Kidney (tissue), 14 donors: ENCODE measurements around the gene LAIR2. TPM values are rescaled to one million over a fixed set of nuclear protein-coding genes. Genes with fewer than 3 reads are reported as not detected.

ENCODE experiments used
- DNase-seq, 5 donors: peaks; one replicate each; pipeline ENCODE4 v3.0.0-alpha.2; 2013 to 2020
- FAIRE-seq: peaks from 2 replicates; lab custom pipeline; 2012; peaks lifted over from hg19 to GRCh38; lab: Jason Lieb, UNC
- H3K27ac ChIP-seq, 2 donors: one replicate each; pipeline ENCODE4 v1.7.0; 2013; ENCODE audit warnings: low read depth in 2 of 2, low read length in 2 of 2, inconsistent platforms in 1 of 2
- H3K27me3 ChIP-seq: one replicate; pipeline ENCODE4 v1.7.1; 2013; ENCODE audit warnings: low read length, inconsistent platforms; ENCODE audit not compliant: control insufficient read depth, insufficient read depth
- H3K36me3 ChIP-seq, 3 donors: one replicate each; pipeline versions ENCODE4 v1.7.0 to v1.7.1; 2013; ENCODE audit warnings: low read length in 3 of 3, control low read depth in 1 of 3, inconsistent platforms in 1 of 3; ENCODE audit not compliant: insufficient read depth in 3 of 3, control insufficient read depth in 2 of 3
- H3K4me1 ChIP-seq, 3 donors: one replicate each; pipeline versions ENCODE4 v1.7.0 to v1.7.1; 2013; ENCODE audit warnings: low read length in 3 of 3, inconsistent platforms in 1 of 3, low read depth in 1 of 3; ENCODE audit not compliant: control insufficient read depth in 2 of 3, insufficient read depth in 2 of 3
- H3K4me3 ChIP-seq, 3 donors: one replicate each; pipeline versions ENCODE4 v1.7.0 to v1.8.1; 2013; ENCODE audit warnings: low read length in 3 of 3, control low read depth in 1 of 3, inconsistent platforms in 1 of 3
- H3K9ac ChIP-seq, 3 donors: one replicate each; pipeline versions ENCODE4 v1.7.0 to v1.7.1; 2013; ENCODE audit warnings: low read length in 3 of 3, control low read depth in 1 of 3, inconsistent platforms in 1 of 3
- H3K9me3 ChIP-seq, 3 donors: one replicate each; pipeline versions ENCODE4 v1.7.0 to v1.7.1; 2013; ENCODE audit warnings: low read length in 3 of 3, control low read depth in 1 of 3, inconsistent platforms in 1 of 3; ENCODE audit not compliant: control insufficient read depth in 2 of 3, insufficient read depth in 1 of 3
- intact Hi-C: fragments of 100-400 bp; cut with DNase I; formaldehyde crosslinking; loops from one replicate; pipeline ENCODE4 v1.11.1; 2022
- polyA plus RNA-seq: library from polyadenylated mRNA; stranded (reverse); fragments of 350-450 nt; fragmentation: Illumina TruSeq; extraction: RNeasy Lipid Tissue Mini Kit (QIAGEN cat#74804); gene quantifications from one replicate; pipeline ENCODE4 v1.2.3, GENCODE V29; 2014; ENCODE audit warnings: low read depth, low replicate concordance; ENCODE audit not compliant: insufficient read depth
- total RNA-seq: library from RNA; stranded (reverse); fragmentation: NEBNext Ultra II Directional; extraction: Animal tissue kit (Norgen Biotek cat#: 25700); gene quantifications from one replicate; pipeline ENCODE4 v1.2.1, GENCODE V29; 2021
- TF ChIP-seq, protein P1 (sequence below): IDR thresholded peaks from 3 replicates; pipeline ENCODE4 v1.5.1; 2012; ENCODE audit warnings: mild to moderate bottlenecking, moderate library complexity, borderline replicate concordance; ENCODE audit not compliant: insufficient read depth; ENCODE audit errors: extremely low read depth
- donor health status: control.
- donor health status: control.
- donor health status: control.
- donor health status: control.
- donor health status: control.
- donor health status: DM: yes; HTN: yes; CAD: no.
- donor health status: Normal renal cell carcinoma (clear cell type).

LAIR2 gene
- total and polyA plus RNA-seq, 2 donors from 2014 or later, result not detected

DNA sequence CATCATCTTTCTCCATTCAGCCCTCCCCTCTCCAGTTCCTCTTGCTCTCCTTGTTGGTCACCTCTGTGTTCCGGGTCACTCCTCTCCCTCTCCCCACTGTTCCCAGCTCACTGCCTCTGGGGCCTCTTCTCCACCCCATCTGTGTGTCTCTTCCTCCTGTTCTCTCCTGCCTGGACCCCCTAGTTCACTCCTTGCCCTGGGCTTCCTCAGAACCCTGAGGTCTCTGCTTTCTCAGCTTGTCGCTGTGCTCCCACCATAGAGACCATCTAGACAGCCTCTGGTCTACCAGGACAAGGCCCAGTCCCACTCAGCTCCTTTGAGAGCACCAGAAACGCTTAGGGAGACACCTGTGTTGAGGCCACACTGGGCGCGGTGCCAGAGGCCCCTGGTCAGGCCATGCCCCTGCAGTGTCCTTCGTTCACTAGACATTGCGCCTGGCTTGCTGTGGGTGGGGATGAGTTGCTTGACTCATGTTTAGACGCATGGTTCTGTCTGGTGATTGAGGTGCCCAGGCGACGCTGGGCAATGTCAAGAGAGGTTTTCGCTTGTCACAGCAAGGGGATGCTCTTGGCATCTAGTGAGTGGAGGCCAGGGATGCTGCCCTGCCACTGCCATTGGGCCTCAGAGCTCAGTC, 43.9 kb upstream of the LAIR2 start:
- no peaks in the 10 kb centered on the region for H3K27me3 ChIP-seq
- H3K9ac ChIP-seq, result no peak overlapping the region
- DNase-seq, result peak in 1 of 5 donors; percentile 75
- H3K36me3 ChIP-seq, result peaks cover 4 to 53% (median 37%) of the 10 kb centered on the region in 3 donors
- TF ChIP-seq, protein P1, sequence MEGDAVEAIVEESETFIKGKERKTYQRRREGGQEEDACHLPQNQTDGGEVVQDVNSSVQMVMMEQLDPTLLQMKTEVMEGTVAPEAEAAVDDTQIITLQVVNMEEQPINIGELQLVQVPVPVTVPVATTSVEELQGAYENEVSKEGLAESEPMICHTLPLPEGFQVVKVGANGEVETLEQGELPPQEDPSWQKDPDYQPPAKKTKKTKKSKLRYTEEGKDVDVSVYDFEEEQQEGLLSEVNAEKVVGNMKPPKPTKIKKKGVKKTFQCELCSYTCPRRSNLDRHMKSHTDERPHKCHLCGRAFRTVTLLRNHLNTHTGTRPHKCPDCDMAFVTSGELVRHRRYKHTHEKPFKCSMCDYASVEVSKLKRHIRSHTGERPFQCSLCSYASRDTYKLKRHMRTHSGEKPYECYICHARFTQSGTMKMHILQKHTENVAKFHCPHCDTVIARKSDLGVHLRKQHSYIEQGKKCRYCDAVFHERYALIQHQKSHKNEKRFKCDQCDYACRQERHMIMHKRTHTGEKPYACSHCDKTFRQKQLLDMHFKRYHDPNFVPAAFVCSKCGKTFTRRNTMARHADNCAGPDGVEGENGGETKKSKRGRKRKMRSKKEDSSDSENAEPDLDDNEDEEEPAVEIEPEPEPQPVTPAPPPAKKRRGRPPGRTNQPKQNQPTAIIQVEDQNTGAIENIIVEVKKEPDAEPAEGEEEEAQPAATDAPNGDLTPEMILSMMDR, result no peak
- peaks cover 0 to 10% (median 2%) of the 10 kb centered on the region in 3 donors for H3K4me1 ChIP-seq
- intact Hi-C loops, result no loop called here
- H3K27ac ChIP-seq, result no peak overlapping the region
- no peaks in the 10 kb centered on the region for H3K9me3 ChIP-seq
- FAIRE-seq, result no peak
- no peak overlapping the region for H3K4me3 ChIP-seq

GRCh38 chr19:54459282-54460229, 43.1 kb upstream of the LAIR2 start:
- H3K36me3 ChIP-seq, result peaks cover 2 to 45% (median 31%) of the 10 kb centered on the region in 3 donors
- no peak for FAIRE-seq
- intact Hi-C loops, result no loop called here
- H3K27me3 ChIP-seq, result no peaks in the 10 kb centered on the region
- H3K4me1 ChIP-seq, result peaks cover 0 to 10% (median 5%) of the 10 kb centered on the region in 3 donors
- no peak overlapping the region for H3K9ac ChIP-seq
- TF ChIP-seq, protein P1, result no peak
- no peak overlapping the region for H3K27ac ChIP-seq
- peak in 1 of 5 donors; percentile 66 for DNase-seq
- H3K9me3 ChIP-seq, result no peaks in the 10 kb centered on the region
- no peak overlapping the region for H3K4me3 ChIP-seq

DNA sequence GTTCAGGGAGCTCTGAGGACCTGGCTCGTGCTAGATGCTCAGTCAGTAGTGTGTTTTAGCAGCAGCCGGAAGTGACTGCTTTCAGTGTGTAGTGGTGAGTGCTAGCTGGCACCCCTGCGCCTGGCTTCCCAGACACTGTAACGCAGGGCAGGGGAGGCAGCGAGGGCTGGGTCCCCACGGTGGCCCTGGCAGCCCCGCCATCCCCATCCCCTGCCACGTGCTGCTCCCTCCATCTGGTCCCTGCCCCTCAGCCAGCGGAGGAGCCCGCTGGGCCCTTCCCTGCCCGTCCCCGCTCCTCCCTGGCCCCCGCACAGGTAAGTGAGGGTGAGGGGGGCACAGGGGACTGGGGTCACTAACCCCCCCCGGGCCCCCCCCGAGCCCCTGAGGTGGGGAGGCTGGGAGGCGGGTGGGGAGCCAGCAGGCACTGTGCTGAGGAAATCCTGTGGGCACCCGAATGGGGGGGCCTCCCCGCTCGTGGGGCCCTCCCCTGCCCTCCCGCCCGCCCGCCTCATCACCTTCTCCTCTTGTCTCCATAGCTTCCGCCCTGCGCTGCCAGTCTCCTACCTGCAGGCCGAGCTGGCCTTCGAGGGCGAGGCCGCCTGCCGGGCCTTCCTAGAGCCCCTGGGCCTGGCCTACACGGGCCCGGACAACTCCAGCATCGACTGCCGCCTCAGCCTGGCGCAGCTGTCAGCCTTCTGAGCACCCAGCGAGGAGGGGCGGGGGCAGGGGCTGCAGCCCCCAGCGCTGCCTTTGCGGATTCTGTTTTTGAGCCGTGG, 42.2 kb upstream of the LAIR2 start:
- no peak for FAIRE-seq
- no peak overlapping the region for H3K9ac ChIP-seq
- intact Hi-C loops, result no loop called here
- peaks cover 2 to 37% (median 25%) of the 10 kb centered on the region in 3 donors for H3K36me3 ChIP-seq
- H3K4me3 ChIP-seq, result no peak overlapping the region
- TF ChIP-seq, protein P1, result no peak
- H3K27me3 ChIP-seq, result no peaks in the 10 kb centered on the region
- H3K27ac ChIP-seq, result no peak overlapping the region
- H3K4me1 ChIP-seq, result peaks cover 0 to 10% (median 5%) of the 10 kb centered on the region in 3 donors
- peak in 2 of 5 donors; percentile 67 to 80 for DNase-seq
- H3K9me3 ChIP-seq, result no peaks in the 10 kb centered on the region
